ENCODE results near the gene NACA2.

DNA sequence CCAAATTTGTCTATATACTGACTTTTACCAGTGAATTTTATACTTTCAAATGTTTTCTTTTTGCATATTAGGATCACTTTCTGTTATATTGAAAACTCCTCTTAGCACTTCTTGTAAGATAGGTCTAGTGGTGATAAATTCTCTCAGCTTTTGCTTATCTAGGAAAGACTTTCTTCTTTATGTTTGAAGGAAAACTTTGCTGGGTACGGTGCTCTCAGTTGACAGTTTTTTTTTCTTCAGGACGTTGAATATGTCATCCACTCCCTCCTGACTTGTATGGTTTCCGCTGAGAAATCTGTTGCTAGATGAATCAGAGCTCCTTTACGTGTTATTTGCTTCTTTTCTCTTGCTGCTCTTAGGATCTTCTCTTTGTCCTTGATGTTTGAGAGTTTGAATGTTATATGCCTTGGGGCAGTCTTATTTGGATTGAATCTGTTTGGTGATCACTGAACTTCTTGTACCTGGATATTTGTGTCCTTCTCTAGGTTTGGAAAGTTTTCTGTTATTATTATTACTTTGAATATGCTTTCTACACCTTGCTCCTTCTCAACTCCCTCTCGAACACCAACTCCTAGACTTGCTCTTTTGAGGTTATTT is 44.0 kb upstream of the NACA2 start:
- TF ChIP-seq, protein P1, sequence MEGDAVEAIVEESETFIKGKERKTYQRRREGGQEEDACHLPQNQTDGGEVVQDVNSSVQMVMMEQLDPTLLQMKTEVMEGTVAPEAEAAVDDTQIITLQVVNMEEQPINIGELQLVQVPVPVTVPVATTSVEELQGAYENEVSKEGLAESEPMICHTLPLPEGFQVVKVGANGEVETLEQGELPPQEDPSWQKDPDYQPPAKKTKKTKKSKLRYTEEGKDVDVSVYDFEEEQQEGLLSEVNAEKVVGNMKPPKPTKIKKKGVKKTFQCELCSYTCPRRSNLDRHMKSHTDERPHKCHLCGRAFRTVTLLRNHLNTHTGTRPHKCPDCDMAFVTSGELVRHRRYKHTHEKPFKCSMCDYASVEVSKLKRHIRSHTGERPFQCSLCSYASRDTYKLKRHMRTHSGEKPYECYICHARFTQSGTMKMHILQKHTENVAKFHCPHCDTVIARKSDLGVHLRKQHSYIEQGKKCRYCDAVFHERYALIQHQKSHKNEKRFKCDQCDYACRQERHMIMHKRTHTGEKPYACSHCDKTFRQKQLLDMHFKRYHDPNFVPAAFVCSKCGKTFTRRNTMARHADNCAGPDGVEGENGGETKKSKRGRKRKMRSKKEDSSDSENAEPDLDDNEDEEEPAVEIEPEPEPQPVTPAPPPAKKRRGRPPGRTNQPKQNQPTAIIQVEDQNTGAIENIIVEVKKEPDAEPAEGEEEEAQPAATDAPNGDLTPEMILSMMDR (conservative IDR thresholded peaks at IDR 0.05; ENCODE audit: low read depth, low read length): no peak
- TF ChIP-seq EZH2 (IDR thresholded peaks at IDR 0.05; ENCODE audit: low read length, unreplicated experiment): no peak
